ENCODE data around the gene RNF145. TPM values are rescaled to one million over a fixed set of nuclear protein-coding genes. Genes with fewer than 3 reads are reported as not detected.

Gene RNF145
- total RNA-seq, 2 experiments from 2014 or later: 83.7 to 94.4 TPM

DNA sequence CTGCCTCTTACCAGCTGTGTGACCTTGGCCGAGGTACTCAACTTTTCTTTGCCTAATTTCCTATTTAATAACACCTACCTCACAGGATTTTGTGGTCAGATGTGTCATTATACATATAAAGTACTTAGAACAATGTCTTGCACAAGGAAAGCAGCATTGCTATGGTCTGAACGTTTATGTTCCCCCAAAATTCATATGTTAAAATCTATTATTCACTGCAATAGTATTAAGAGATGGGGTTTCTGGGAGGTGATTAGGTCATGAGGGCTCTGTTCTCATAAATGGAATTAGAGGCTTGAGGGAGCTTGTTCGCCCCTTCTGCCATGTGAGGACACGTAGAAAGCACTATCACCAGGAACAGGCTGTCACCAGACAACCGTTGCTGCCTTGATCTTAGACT is 10.9 kb upstream of the RNF145 start:
- peaks cover 4% of the 10 kb centered on the region for H3K4me1 Mint-ChIP-seq (ENCODE audit: low read depth)
- H3K36me3 Mint-ChIP-seq (ENCODE audit: low read depth): no peaks in the 10 kb centered on the region
- Histone ChIP-seq H3K27ac (ENCODE audit: low read depth in 1 of 2, low read length in 2 of 2) (no peak overlapping the region), H3K36me3 (ENCODE audit: insufficient read depth, low read length) (no peaks in the 10 kb centered on the region), H3K4me3 (ENCODE audit: low read length) (no peak overlapping the region), H3K9me3 (ENCODE audit: control insufficient read depth in 1 of 2, insufficient read depth in 1 of 2, low read length in 2 of 2) (no peaks in the 10 kb centered on the region), H3K27me3 (ENCODE audit: control insufficient read depth in 1 of 2, insufficient read depth in 2 of 2, low read length in 2 of 2) (no peaks in the 10 kb centered on the region), H3K4me1 (ENCODE audit: insufficient read depth, low read length) (no peaks in the 10 kb centered on the region)
- TF ChIP-seq, protein P1, sequence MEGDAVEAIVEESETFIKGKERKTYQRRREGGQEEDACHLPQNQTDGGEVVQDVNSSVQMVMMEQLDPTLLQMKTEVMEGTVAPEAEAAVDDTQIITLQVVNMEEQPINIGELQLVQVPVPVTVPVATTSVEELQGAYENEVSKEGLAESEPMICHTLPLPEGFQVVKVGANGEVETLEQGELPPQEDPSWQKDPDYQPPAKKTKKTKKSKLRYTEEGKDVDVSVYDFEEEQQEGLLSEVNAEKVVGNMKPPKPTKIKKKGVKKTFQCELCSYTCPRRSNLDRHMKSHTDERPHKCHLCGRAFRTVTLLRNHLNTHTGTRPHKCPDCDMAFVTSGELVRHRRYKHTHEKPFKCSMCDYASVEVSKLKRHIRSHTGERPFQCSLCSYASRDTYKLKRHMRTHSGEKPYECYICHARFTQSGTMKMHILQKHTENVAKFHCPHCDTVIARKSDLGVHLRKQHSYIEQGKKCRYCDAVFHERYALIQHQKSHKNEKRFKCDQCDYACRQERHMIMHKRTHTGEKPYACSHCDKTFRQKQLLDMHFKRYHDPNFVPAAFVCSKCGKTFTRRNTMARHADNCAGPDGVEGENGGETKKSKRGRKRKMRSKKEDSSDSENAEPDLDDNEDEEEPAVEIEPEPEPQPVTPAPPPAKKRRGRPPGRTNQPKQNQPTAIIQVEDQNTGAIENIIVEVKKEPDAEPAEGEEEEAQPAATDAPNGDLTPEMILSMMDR (IDR thresholded peaks at IDR 0.05): no peak
- no peak for ATAC-seq (ENCODE audit: poor library complexity)
- ChIA-PET CTCF (no interaction called here), POLR2A (no interaction called here)
- H3K9me3 Mint-ChIP-seq: no peaks in the 10 kb centered on the region
- H3K4me3 Mint-ChIP-seq: no peak overlapping the region
- no peaks in the 10 kb centered on the region for H3K27me3 Mint-ChIP-seq
- DNase-seq: no peak
- H3K27ac Mint-ChIP-seq: no peak overlapping the region
- intact Hi-C loops (cut with DNase I, micrococcal nuclease): no loop called here

DNA sequence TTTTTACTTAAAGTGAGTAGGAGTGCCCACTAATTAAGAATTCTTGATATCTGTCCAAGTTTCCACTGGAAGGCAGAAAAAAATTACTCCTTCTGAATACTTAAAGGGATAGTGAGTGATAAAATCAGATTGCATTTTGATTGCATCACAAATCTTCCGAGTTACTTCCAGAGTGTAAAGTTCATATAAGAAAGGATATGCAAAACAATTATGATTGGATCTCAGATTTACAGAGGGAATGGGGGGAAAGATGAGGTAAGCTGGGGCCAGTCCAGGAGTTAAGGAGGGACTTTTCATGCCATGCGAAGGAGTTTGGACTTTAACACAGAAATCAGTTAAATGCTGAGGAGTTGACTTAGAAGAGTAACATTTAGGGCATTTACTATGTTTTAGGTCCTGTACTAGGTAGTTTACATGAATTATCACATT is 9.3 kb upstream of the RNF145 start:
- POLR2A ChIA-PET: no interaction called here
- DNase-seq: no peak
- H3K4me1 ChIP-seq (ENCODE audit: insufficient read depth, low read length): no peaks in the 10 kb centered on the region
- no peaks in the 10 kb centered on the region for H3K9me3 ChIP-seq (ENCODE audit: control insufficient read depth in 1 of 2, insufficient read depth in 1 of 2, low read length in 2 of 2)
- H3K27me3 ChIP-seq (ENCODE audit: control insufficient read depth in 1 of 2, insufficient read depth in 2 of 2, low read length in 2 of 2): no peaks in the 10 kb centered on the region
- TF ChIP-seq, protein P1 (IDR thresholded peaks at IDR 0.05): no peak
- CTCF ChIA-PET: no interaction called here
- Mint-ChIP-seq H3K27me3 (no peaks in the 10 kb centered on the region), H3K36me3 (ENCODE audit: low read depth) (no peaks in the 10 kb centered on the region), H3K27ac (no peak overlapping the region), H3K4me1 (ENCODE audit: low read depth) (peaks cover 4% of the 10 kb centered on the region), H3K9me3 (no peaks in the 10 kb centered on the region), H3K4me3 (no peak overlapping the region)
- intact Hi-C loops (cut with DNase I, micrococcal nuclease): no loop called here
- H3K36me3 ChIP-seq (ENCODE audit: insufficient read depth, low read length): no peaks in the 10 kb centered on the region
- H3K27ac ChIP-seq (ENCODE audit: low read depth in 1 of 2, low read length in 2 of 2): no peak overlapping the region
- no peak for ATAC-seq (ENCODE audit: poor library complexity)
- H3K4me3 ChIP-seq (ENCODE audit: low read length): no peak overlapping the region

DNA sequence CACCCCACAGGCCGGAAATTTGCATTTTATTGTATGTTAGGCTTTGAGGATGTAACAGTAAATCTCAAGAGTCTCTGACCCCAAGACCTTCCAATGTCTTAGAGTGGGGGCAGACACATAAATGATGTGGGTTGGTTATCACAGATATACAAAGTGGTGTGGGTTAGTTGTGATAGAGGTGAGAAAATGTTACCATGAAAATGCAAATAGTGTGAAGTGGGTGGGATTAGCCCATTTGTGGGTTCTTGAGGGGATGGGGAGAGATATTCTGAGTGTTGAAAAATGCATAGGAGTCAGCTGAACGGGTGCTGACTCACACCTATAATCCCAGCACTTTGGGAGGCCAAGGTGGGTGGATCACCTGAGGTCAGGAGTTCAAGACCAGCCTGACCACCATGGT is 7.9 kb upstream of the RNF145 start:
- no peak overlapping the region for H3K27ac ChIP-seq (ENCODE audit: low read depth in 1 of 2, low read length in 2 of 2)
- ATAC-seq (ENCODE audit: poor library complexity) (no peak), DNase-seq (no peak)
- CTCF ChIA-PET: no interaction called here
- H3K36me3 ChIP-seq (ENCODE audit: insufficient read depth, low read length): no peaks in the 10 kb centered on the region
- POLR2A ChIA-PET: no interaction called here
- H3K36me3 Mint-ChIP-seq (ENCODE audit: low read depth): no peaks in the 10 kb centered on the region
- H3K9me3 Mint-ChIP-seq: no peaks in the 10 kb centered on the region
- H3K27me3 ChIP-seq (ENCODE audit: control insufficient read depth in 1 of 2, insufficient read depth in 2 of 2, low read length in 2 of 2): no peaks in the 10 kb centered on the region
- no peak overlapping the region for H3K27ac Mint-ChIP-seq
- H3K4me3 Mint-ChIP-seq: no peak overlapping the region
- no peaks in the 10 kb centered on the region for H3K4me1 ChIP-seq (ENCODE audit: insufficient read depth, low read length)
- H3K4me1 Mint-ChIP-seq (ENCODE audit: low read depth): peaks cover 4% of the 10 kb centered on the region
- H3K9me3 ChIP-seq (ENCODE audit: control insufficient read depth in 1 of 2, insufficient read depth in 1 of 2, low read length in 2 of 2): no peaks in the 10 kb centered on the region
- no peaks in the 10 kb centered on the region for H3K27me3 Mint-ChIP-seq
- H3K4me3 ChIP-seq (ENCODE audit: low read length): no peak overlapping the region
- TF ChIP-seq, protein P1 (IDR thresholded peaks at IDR 0.05): no peak
- intact Hi-C loops (cut with DNase I, micrococcal nuclease): no loop called here
